NCI-H748 (cell line): ENCODE data around the gene SELENOT.
"Not testable (repeated sequence)": the region's sequence is repeated elsewhere in the genome, so short reads cannot be mapped to it uniquely, and the experiment has no call there.

Experiments
- DNase-seq: peaks from one replicate; lab custom pipeline; 2025; ENCODE audit not compliant: unreplicated experiment; lab: John Stamatoyannopoulos, UW

Gene SELENOT

GRCh38 chr3:150603153-150603979, at the start of gene SELENOT:
Gene SELENOT, plus strand, starts transcription at chr3:150603321. Its CDS starts 42 bp downstream, at chr3:150603363.
- DNase-seq = peak; percentile 88

- DNase-seq = no peak
These were observed 47.2 kb upstream of the SELENOT start for GRCh38 chr3:150555859-150556436.

- DNase-seq = no peak
These were observed 46.3 kb upstream of the SELENOT start for GRCh38 chr3:150556792-150557191.

GRCh38 chr3:150557725-150558124, 45.4 kb upstream of the SELENOT start:
- DNase-seq = no peak

DNA sequence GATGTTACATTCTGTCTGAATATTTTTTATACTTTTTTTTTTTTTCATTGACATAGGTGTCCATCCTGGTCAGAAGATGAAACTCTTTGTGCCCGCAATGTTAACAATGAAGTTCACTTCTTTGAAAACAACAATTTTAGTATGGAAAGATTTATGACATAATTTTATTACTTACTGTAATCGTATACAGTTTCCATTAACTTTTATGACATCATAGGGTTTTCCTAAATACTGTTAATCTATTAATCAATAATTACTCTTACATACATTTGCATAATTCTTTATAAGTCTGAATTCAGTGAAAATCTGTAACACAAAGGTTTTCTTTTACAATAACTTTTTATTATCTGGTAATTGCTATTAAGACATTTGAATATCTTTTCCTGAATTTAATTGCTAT, 38.9 kb upstream of the SELENOT start:
- DNase-seq = no peak

DNA sequence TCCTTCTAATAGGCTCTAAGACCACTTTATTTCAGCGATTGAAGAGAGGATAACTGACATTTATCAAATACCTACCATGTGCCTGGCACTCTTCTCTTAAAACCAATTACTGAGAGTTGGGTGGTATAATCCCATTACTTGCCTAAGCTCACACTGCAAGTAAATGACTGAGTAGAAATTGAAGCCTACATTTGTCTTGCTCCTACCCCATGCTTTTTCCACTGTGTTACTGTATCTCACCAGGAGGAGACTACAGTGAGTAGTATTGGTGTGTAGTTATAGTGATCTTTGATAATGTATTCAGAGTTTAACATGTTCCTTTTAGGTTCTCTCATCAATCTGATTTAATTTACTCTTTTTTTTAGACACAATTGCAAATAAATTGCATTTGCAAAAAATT, 35.8 kb upstream of the SELENOT start:
- DNase-seq = no peak

DNA sequence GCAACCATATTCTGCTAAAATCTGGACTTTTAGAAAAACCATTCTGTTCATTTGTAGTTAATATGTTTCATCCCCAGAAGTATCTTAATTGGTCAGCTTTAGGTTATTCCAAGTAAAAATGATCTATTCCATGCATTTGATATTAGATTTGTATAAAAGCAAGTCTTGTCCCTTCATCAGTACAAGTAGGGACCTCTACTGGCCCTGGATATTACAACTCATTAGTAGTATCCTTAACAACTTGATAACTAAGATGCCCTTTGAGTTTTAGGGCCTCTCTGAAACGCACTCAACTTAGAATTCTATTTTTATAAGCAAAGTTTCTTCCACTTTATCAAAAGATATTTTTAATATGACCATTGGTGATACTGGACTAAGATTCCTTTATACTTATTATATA, 25.3 kb upstream of the SELENOT start:
- DNase-seq = no peak

GRCh38 chr3:150581174-150581573, 21.9 kb upstream of the SELENOT start:
- no peak for DNase-seq

GRCh38 chr3:150582620-150583019, 20.5 kb upstream of the SELENOT start:
- no peak for DNase-seq

DNA sequence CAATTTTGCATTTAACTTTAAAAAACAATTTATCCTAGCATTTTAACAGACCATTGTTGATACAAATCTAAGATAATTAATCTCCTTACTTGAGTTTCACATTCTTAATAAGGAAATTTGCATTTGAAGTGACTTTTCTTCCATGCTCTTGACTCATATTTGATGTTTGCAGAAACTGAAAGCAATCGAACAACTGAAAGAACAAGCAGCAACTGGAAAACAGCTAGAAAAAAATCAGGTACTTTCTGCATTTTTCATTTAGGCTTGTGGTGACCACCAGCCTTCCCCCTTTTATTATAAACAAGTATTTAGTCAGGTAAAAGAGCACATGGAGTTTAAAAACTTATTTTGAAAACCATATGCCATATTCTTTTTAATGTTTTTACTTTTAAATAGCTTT, 20.1 kb upstream of the SELENOT start:
- no peak for DNase-seq

DNA sequence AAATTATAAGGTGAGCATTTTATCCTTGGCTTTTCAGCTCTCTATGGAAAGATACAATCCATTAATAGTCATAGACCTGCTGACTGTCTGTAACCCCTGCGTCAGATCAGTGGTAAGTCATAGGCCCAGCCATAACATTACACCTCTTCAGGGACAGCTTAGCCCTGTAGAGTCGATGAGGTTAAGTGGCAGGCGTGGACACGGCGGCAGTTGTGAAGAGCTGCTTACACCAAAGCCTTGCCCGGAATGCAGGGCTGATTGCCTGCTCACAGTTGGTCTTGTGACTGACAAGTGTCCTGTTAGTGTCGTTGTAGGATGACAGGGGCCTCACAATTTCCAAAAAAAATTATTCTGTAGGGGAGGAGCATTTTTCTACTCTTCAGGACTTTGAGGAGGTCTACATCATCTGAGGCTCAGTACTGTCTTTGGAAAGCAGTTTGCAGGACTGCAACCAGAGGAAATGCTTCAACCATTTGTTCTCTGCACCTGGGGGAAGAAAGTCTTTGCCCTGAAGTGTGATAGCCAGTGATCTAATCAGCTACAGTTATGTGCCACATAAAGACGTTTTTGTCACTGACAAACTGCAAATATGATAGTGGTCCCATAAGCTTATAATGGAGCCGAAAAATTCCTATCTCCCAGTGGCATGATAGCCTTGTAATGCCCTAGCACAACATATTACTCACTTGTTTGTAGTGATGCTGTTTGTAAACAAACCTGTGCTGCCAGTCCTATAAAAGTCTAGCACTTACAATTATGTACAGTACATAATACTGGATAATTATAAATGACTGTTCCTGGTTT, 14.9 kb upstream of the SELENOT start:
- DNase-seq = no peak

DNA sequence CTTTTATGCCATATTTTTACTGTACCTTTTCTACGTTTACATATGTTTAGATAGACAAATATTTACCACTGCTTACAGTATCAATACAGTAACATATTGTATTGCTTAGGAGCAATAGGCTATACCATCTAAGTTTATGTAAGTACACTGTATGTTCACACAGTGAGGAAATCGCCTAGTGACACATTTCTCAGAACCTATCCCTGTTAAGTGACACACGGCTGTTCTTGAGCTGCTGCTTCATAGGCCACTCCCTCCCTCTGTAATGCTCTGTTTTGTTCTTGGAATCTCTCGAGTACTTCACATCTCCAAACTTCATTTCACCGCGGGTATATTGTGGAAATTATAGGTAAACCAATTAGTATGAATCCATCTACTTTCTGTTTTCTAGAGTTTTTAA, 13.4 kb upstream of the SELENOT start:
- no peak for DNase-seq

GRCh38 chr3:150594150-150594549, 9.0 kb upstream of the SELENOT start:
- DNase-seq = no peak

- DNase-seq = no peak
These were observed 5.5 kb upstream of the SELENOT start for GRCh38 chr3:150597646-150598045.

DNA sequence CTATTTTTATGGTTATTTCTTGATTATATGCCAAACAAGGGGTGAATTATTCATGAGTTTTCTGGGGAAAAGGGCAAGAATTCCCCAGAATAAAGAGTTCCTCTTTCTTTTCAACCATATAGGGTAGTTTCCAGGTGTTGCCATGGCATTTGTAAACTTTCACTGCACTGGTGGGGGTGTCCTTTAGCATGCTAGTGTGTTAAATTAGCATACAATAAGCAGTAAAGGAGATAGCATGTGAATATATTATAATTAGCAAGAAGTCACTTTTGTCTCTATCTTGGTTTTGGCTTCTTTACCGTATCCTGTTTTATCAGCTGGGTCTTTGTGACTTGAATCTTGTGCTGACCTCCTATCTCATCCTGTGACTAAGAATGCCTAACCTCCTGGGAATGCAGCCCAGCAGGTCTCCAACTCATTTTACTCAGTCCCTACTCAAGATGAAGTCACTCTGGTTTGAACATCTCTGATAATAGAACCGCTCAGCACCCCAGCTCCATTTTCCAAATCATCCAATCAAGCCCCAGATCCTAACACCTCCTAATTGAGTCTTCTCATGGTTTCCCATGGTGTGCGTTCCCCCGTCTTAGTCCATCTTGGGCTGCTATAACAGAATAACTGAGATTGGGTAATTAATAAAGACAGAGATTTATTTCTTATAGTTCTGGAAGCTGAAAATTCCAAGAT, 3.4 kb upstream of the SELENOT start:
- DNase-seq = no peak

DNA sequence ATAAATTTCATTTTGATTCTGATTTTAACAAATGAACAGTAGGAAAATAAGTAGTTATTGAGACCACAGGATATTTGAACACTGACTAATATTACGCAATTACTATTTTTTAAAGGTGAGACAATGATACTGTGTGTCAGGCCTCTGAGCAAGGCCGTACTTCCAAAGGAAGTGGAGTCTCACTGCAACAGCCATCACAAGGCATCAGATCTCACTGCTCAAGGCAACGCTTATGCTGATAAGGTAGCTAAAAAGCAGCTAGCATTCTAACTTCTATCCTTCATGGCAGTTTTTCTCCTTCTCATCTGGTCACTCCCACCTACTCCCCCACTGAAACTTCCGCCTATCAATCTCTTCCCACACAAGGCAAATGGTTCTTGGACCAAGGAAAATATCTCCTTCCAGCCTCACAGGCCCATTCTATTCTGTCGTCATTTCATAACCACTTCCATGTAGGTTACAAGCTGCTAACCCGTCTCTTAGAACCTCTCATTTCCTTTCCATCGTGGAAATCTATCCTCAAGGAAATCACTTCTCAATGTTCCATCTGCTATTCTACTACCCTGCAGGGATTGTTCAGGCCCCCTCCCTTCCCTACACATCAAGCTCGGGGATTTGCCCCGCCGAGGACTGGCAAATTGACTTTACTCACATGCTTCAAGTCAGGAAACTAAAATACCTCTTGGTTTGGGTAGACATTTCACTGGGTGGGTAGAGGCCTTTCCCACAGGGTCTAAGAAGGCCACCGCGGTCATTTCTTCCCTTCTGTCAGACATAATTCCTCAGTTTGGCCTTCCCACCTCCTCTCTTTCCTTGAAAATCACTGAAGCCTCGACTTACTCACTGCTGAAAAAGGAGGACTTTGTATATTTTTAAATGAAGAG, 2.2 kb upstream of the SELENOT start:
- not testable (repeated sequence) for DNase-seq

GRCh38 chr3:150602426-150603152, 532 bp upstream of the SELENOT start:
- DNase-seq = no peak

DNA sequence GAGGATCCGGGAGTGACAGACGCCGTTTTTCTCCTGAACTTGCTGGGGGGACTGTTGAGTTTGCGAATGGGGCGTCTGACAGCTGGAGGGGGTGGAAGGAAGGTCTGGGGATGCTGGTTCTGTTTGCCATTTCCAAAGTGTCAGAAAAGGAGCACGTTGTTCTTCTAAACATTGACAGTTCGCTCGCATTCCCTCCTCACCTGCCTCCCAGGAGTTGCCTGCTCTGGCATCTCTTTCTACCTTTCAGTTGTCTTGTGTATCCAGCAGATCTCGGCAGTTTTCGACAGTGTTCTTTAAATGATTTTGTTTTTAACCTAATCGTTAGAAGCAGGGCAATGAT, 829 bp downstream of the SELENOT start:
- peak; percentile 49 for DNase-seq

- DNase-seq = no peak
These were observed 3.0 kb downstream of the SELENOT start for GRCh38 chr3:150605998-150606641.
